Activated CD8-positive, alpha-beta T cell treated with anti-CD3 and anti-CD28 coated beads for 36 hours (primary cell): ENCODE measurements around the gene IL21R. TPM values are rescaled to one million over a fixed set of nuclear protein-coding genes. Genes with fewer than 3 reads are reported as not detected.

Source experiments
- ATAC-seq: fragments of 200-7000 bp; cut with Tn5 transposase; one replicate; pipeline ENCODE4 v1.10.0; 2021; ENCODE audit warnings: mild to moderate bottlenecking, moderate library complexity
- CTCF ChIA-PET: fragments of 350-600 bp; sonication (Branson Sonifier 250); formaldehyde crosslinking; loops from one replicate; lab custom pipeline; 2021; ENCODE audit warnings: antibody characterized with exemption; lab: Charles Lee
- POLR2A ChIA-PET: fragments of 350-600 bp; sonication (Branson Sonifier 250); formaldehyde crosslinking; loops from one replicate; lab custom pipeline; 2021; ENCODE audit warnings: antibody characterized with exemption; lab: Charles Lee
- DNase-seq: peaks from one replicate; pipeline ENCODE4 v3.0.0-alpha.2; 2020
- H3K27ac Mint-ChIP-seq: one replicate; pipeline ENCODE4 v1.8.0; 2021; ENCODE audit warnings: mild to moderate bottlenecking, mixed read lengths
- H3K27me3 Mint-ChIP-seq: one replicate; pipeline ENCODE4 v1.8.0; 2021; ENCODE audit warnings: mixed read lengths
- H3K36me3 Mint-ChIP-seq: one replicate; pipeline ENCODE4 v1.8.0; 2021; ENCODE audit warnings: low read depth, mixed read lengths
- H3K4me1 Mint-ChIP-seq: one replicate; pipeline ENCODE4 v1.8.0; 2021; ENCODE audit warnings: low read depth, mixed read lengths
- H3K4me3 Mint-ChIP-seq: one replicate; pipeline ENCODE4 v1.8.0; 2021; ENCODE audit warnings: mild to moderate bottlenecking, moderate library complexity, mixed read lengths
- H3K9me3 Mint-ChIP-seq: one replicate; pipeline ENCODE4 v1.8.0; 2021; ENCODE audit warnings: mixed read lengths
- intact Hi-C: fragments of 100-400 bp; cut with micrococcal nuclease; formaldehyde crosslinking; loops from one replicate; pipeline ENCODE4 v1.10.0; 2022
- total RNA-seq, 2 experiments: library from RNA; stranded (reverse); gene quantifications; one replicate each; pipeline ENCODE4 v1.2.3, GENCODE V29; 2021
- TF ChIP-seq, protein P1 (sequence below): fragments of 200-600 bp; IDR thresholded peaks from one replicate; pipeline ENCODE4 v1.8.0; 2022; ENCODE audit warnings: antibody characterized with exemption, mild to moderate bottlenecking

Gene IL21R
- total RNA-seq, 2 experiments from 2014 or later = 95.6 to 97.2 TPM

GRCh38 chr16:27480761-27481160, 78.8 kb downstream of the IL21R start:
- Mint-ChIP-seq H3K27me3 (no peaks in the 10 kb centered on the region), H3K4me3 (no peak overlapping the region), H3K27ac (no peak overlapping the region), H3K9me3 (no peaks in the 10 kb centered on the region), H3K36me3 (peaks cover 41% of the 10 kb centered on the region), H3K4me1 (no peaks in the 10 kb centered on the region)
- intact Hi-C loops = no loop called here
- ATAC-seq (no peak), DNase-seq (no peak)
- ChIA-PET POLR2A (interaction anchor here (1.4 kb wide), 1 partner anchor 23 kb away, joined by 3 read pairs; no protein-coding TSS in a partner anchor), CTCF (no interaction called here)
- TF ChIP-seq, protein P1, sequence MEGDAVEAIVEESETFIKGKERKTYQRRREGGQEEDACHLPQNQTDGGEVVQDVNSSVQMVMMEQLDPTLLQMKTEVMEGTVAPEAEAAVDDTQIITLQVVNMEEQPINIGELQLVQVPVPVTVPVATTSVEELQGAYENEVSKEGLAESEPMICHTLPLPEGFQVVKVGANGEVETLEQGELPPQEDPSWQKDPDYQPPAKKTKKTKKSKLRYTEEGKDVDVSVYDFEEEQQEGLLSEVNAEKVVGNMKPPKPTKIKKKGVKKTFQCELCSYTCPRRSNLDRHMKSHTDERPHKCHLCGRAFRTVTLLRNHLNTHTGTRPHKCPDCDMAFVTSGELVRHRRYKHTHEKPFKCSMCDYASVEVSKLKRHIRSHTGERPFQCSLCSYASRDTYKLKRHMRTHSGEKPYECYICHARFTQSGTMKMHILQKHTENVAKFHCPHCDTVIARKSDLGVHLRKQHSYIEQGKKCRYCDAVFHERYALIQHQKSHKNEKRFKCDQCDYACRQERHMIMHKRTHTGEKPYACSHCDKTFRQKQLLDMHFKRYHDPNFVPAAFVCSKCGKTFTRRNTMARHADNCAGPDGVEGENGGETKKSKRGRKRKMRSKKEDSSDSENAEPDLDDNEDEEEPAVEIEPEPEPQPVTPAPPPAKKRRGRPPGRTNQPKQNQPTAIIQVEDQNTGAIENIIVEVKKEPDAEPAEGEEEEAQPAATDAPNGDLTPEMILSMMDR = no peak

DNA sequence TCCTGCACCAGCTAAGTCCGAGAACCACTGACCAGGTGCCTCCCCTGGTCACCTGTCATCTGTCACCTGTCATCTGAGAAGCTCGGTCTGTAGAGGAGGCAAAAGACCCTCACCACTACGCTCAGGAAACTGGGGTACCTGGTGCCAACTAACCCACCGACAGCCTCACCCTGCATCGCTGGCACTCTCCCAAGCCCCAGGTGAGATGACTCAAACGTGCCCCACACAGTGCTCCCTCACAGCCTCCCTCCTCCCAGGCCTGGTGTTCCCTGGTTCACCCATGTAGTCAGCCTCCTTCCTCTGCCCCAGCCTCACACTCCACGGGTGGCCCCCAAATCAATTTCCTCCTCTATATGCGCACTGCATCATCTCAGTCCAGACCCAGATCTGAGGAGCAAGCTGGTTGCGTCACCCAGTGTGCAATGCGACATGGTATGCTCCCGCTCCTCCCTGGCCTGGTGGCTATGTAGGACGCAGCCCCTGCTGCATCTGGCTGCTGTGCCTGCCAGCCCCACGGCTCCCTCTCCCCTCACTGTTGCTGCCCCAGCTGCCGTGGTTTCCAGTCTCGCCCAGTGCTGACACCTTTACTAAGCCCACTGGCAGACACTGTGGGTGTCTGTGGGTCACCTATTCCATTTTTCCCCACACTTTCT, 79.4 kb downstream of the IL21R start:
- no peaks in the 10 kb centered on the region for H3K4me1 Mint-ChIP-seq
- ATAC-seq = no peak
- TF ChIP-seq, protein P1 = no peak

GRCh38 chr16:27482397-27483087, 80.6 kb downstream of the IL21R start:
- intact Hi-C loops = no loop called here
- H3K27ac Mint-ChIP-seq = no peak overlapping the region
- CTCF ChIA-PET = no interaction called here
- H3K36me3 Mint-ChIP-seq = peaks cover 44% of the 10 kb centered on the region
- H3K9me3 Mint-ChIP-seq = no peaks in the 10 kb centered on the region
- no peaks in the 10 kb centered on the region for H3K27me3 Mint-ChIP-seq
- H3K4me3 Mint-ChIP-seq = no peak overlapping the region
- DNase-seq (no peak), ATAC-seq (no peak)
- POLR2A ChIA-PET = no interaction called here
- H3K4me1 Mint-ChIP-seq = no peaks in the 10 kb centered on the region
- TF ChIP-seq, protein P1 = no peak

More for the DNA sequence above, 79.4 kb downstream of the IL21R start:
- DNase-seq = no peak
- H3K4me3 Mint-ChIP-seq = no peak overlapping the region
- intact Hi-C loops = no loop called here
- ChIA-PET POLR2A (interaction anchor here (1.4 kb wide), 1 partner anchor 23 kb away, joined by 3 read pairs; no protein-coding TSS in a partner anchor), CTCF (no interaction called here)
- no peaks in the 10 kb centered on the region for H3K9me3 Mint-ChIP-seq
- H3K27ac Mint-ChIP-seq = no peak overlapping the region
- no peaks in the 10 kb centered on the region for H3K27me3 Mint-ChIP-seq
- peaks cover 39% of the 10 kb centered on the region for H3K36me3 Mint-ChIP-seq

DNA sequence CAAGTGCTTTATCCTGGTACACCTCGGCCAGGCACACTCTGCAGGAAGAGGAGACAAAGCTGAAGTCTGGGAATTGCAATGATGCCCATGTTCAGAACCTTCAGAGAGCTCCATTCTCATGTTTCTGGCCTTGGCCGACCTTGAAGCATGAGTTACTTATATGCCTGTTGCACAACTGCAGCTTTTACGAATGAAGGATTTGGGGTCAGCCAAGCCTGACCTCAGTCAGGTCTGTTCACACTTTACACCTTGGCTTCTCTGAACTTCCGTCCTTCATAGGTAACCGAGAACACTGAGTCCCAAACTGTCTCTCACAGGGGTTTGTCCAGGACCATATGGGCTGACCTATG, 81.1 kb downstream of the IL21R start:
- ATAC-seq (no peak), DNase-seq (no peak)
- Mint-ChIP-seq H3K27me3 (no peaks in the 10 kb centered on the region), H3K4me3 (no peak overlapping the region), H3K27ac (no peak overlapping the region), H3K36me3 (peaks cover 45% of the 10 kb centered on the region), H3K9me3 (no peaks in the 10 kb centered on the region), H3K4me1 (no peaks in the 10 kb centered on the region)
- ChIA-PET POLR2A (no interaction called here), CTCF (no interaction called here)
- intact Hi-C loops = no loop called here
- TF ChIP-seq, protein P1 = no peak

- TF ChIP-seq, protein P1 = no peak
- Mint-ChIP-seq H3K9me3 (no peaks in the 10 kb centered on the region), H3K36me3 (peaks cover 46% of the 10 kb centered on the region), H3K27me3 (no peaks in the 10 kb centered on the region), H3K4me1 (no peaks in the 10 kb centered on the region), H3K4me3 (no peak overlapping the region), H3K27ac (no peak overlapping the region)
- ChIA-PET POLR2A (no interaction called here), CTCF (no interaction called here)
- intact Hi-C loops = no loop called here
- ATAC-seq (no peak), DNase-seq (no peak)
Observed at GRCh38 chr16:27483624-27484023, 81.7 kb downstream of the IL21R start.
